Measurements from ENCODE around the gene EMSY.

DNA sequence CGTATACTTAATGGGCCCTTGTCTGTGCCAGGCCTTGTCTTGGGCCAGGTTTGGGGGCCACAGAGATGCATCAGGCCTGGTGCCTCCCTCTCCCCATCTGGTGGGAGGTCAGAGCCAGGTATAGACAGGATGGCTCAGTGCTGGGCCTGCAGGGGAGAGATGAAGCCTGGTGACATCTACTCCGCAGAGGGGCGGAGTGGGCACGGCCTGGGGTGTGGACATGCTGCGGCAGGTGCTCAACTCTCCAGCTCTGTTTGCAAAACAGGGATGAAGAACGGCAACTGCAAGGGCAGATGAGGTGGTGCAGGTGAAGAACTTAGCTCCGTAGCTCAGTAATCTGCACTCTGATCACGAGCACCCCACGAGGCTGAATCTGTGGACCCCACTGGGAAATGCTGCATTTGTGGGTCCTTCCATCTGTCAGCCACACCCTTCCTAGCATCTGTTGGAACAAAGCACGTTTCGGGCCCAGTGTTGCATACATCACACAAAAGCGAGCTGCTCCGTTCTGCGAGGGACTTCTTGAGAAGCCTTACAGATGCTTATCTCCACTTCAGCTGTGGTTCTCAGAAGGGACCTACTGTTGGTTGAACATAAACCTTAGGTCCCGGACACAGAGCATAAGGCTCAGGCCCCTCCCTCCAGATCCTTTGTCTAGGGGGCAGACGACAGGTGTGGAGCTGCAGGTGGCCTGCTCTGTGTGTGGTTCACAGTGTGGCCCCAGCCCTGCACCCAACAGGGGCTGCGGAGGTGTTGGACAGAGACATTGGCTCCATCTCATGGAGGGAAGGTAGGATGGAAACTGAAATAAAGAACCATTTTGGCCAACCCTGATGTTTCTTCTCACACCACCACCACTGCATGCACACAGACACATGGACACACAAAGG lies 147.5 kb downstream of the EMSY start:
- TF ChIP-seq POLR2A (IDR thresholded peaks at IDR 0.05; ENCODE audit: low read length): no peak
- no peak for TF ChIP-seq GATA1 (IDR thresholded peaks at IDR 0.05; ENCODE audit: low read depth, low read length)

Measured in erythroblast (primary cell).